Subcutaneous abdominal adipose tissue (tissue), 5 donors: ENCODE results near the gene XCL2.

Source experiments
- H3K27ac ChIP-seq: one replicate; pipeline ENCODE4 v1.7.0; 2013; ENCODE audit warnings: low read depth, mild to moderate bottlenecking, inconsistent platforms, low read length, moderate library complexity
- H3K27me3 ChIP-seq, 5 donors: one replicate each; pipeline ENCODE4 v1.7.0; 2013; ENCODE audit warnings: low read length in 5 of 5, inconsistent platforms in 1 of 5; ENCODE audit not compliant: control insufficient read depth in 5 of 5, insufficient read depth in 4 of 5
- H3K36me3 ChIP-seq, 5 donors: one replicate each; pipeline ENCODE4 v1.7.0; 2013; ENCODE audit warnings: low read length in 5 of 5; ENCODE audit not compliant: control insufficient read depth in 5 of 5, insufficient read depth in 5 of 5
- H3K4me1 ChIP-seq, 5 donors: one replicate each; pipeline ENCODE4 v1.7.0; 2013; ENCODE audit warnings: low read length in 5 of 5, mild to moderate bottlenecking in 3 of 5, moderate library complexity in 1 of 5; ENCODE audit not compliant: control insufficient read depth in 5 of 5, insufficient read depth in 5 of 5
- H3K4me3 ChIP-seq, 5 donors: one replicate each; pipeline ENCODE4 v1.7.0; 2013; ENCODE audit warnings: low read length in 5 of 5, low read depth in 1 of 5
- H3K9ac ChIP-seq, 5 donors: one replicate each; pipeline ENCODE4 v1.7.0; 2013; ENCODE audit warnings: low read length in 5 of 5, mild to moderate bottlenecking in 4 of 5, moderate library complexity in 3 of 5
- H3K9me3 ChIP-seq, 5 donors: one replicate each; pipeline ENCODE4 v1.7.0; 2013; ENCODE audit warnings: low read length in 5 of 5; ENCODE audit not compliant: control insufficient read depth in 5 of 5
- donor health status: healthy.
- donor health status: healthy.
- donor health status: healthy.
- donor health status: healthy.
- donor health status: healthy.

XCL2 gene

GRCh38 chr1:168518813-168519212, 25.0 kb downstream of the XCL2 start:
- Histone ChIP-seq H3K9ac (no peak overlapping the region), H3K27me3 (no peaks in the 10 kb centered on the region), H3K36me3 (no peaks in the 10 kb centered on the region), H3K9me3 (peaks cover 0 to 9% (median 0%) of the 10 kb centered on the region in 5 donors), H3K4me3 (no peak overlapping the region), H3K4me1 (peaks cover 0 to 4% (median 0%) of the 10 kb centered on the region in 5 donors), H3K27ac (no peak overlapping the region)

DNA sequence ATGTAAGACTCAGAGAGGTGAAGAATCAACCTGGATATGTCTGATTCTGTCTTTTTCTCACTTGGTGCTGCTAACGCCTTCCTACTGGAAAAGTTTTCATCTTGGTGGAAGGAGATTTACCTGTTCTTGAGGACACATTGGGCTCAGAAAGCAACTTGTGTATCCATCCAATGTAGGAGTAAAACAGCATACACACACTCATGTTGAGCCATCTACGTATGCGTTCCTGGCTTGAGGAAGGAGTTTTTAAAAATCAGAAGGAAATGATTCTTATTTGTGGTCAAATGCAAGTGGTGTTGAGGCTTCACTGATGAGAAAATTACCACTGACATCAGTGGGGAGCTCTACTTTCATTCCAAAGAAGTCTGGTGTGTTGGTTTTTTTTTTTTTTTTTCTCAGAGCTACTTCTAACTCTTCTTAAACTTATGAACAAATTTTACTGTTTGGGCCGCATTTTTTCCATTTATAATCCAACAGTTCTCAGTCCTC, 25.6 kb downstream of the XCL2 start:
- Histone ChIP-seq H3K27ac (no peak overlapping the region), H3K4me1 (peaks cover 0 to 4% (median 0%) of the 10 kb centered on the region in 5 donors), H3K4me3 (no peak overlapping the region), H3K27me3 (no peaks in the 10 kb centered on the region), H3K9ac (no peak overlapping the region), H3K9me3 (peaks cover 0 to 9% (median 0%) of the 10 kb centered on the region in 5 donors), H3K36me3 (no peaks in the 10 kb centered on the region)

DNA sequence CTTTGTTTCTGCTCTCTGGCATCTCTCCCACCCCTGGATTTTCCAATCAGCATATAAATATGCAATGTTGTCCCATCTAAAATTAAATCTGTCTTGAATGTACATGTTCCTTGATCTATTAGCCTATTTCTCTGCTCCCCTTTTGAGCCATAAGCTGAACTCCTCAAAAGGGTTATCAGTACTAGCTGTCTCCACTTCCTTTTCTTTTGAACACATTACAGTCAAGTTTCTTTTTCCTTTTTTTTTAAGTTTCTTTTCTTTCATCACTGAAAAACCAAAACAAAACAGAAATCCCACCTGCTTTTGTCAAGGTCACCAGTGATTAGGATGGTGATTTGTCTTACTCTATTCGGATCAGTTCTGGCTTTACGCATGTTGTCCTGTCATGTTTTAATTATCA, 29.3 kb downstream of the XCL2 start:
- no peaks in the 10 kb centered on the region for H3K9me3 ChIP-seq
- H3K27me3 ChIP-seq: no peaks in the 10 kb centered on the region
- no peak overlapping the region for H3K27ac ChIP-seq
- peaks cover 0 to 4% (median 0%) of the 10 kb centered on the region in 5 donors for H3K4me1 ChIP-seq
- H3K4me3 ChIP-seq: no peak overlapping the region
- no peak overlapping the region for H3K9ac ChIP-seq
- no peaks in the 10 kb centered on the region for H3K36me3 ChIP-seq

DNA sequence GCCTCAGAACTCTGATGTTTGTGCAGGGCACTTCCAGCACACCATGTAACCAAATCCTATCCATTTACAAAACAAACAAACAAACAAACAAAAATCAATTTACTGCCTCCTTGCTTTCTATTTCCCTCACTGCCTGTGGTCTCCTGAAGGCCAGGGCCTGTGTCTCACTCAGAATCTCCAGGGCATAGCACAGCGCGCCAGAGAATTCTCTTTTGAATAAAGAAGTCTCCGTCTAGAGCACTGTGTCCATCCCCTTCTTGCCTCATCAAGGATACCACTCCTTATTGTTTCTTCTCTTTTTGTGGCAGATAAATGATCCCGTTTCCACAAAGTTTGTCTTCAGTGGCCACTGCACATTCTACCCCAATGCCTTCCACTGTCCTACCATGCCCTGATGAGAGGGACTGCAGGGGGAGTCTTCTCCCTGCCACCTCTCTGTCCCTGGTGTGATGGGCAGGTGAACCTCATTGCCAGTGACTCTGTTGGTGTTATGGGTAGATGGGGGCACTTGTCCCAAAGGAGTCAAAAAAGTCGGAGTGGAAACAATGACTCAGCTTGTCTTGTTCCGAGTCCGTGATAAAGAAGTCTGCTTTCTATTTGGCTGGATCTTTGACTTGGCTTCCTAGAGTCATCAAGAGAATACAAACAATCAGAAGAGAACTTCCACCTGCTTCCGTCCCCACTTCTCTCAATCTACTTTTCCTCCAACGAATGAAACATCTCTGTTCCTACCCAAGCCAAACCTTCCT, 30.0 kb downstream of the XCL2 start:
- Histone ChIP-seq H3K27ac (no peak overlapping the region), H3K27me3 (no peaks in the 10 kb centered on the region), H3K9ac (no peak overlapping the region), H3K9me3 (no peaks in the 10 kb centered on the region), H3K4me3 (no peak overlapping the region), H3K4me1 (peaks cover 0 to 4% (median 0%) of the 10 kb centered on the region in 5 donors), H3K36me3 (no peaks in the 10 kb centered on the region)

- Histone ChIP-seq H3K36me3 (no peaks in the 10 kb centered on the region), H3K9me3 (no peaks in the 10 kb centered on the region), H3K9ac (no peak overlapping the region), H3K27me3 (no peaks in the 10 kb centered on the region), H3K4me3 (no peak overlapping the region), H3K4me1 (peaks cover 0 to 4% (median 0%) of the 10 kb centered on the region in 5 donors), H3K27ac (no peak overlapping the region)
Measured at GRCh38 chr1:168512864-168513595, 30.8 kb downstream of the XCL2 start.

DNA sequence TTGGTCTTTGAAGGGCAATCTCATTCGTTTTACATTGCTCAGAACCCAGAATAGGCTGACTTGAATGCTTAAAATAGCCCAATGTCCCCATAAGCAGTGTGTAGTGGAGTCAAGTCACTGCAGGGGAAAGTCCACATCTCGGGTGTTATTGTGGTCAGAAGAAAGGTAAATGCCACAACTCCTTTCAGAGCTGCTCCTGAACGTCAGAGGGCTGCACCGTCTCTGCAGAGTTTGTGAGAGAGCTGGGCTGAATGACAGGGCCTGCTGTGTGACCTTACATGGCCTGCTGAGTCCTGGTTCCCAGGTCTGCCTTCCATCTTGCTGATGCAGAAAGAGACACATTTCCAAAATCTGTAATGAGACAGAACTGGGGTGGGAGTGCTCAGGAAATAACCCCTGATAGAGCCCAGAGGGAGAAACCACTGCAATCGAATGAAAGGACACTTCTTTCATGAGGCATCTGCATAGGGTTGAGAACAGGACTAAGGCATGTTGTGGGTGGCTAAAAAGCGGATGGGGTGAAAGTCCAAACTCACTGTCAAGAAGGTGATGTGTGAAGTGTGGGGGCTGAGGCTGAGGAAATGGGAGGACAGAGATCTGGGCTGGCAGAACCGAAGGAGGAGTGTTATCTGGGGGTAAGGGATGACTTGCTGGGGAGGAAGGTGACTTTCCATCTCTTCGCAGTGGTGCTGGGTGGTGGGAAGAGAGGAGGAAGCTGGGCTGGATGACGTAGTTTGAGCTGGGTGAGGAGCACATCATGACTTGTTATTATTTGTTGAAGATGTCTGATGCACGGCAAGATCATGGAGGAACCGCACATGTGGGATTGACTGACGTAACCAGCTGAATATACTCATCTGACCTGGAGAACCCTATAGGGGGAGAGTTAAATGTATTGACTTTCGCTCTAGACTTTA, 33.7 kb downstream of the XCL2 start:
- H3K27ac ChIP-seq: no peak overlapping the region
- no peaks in the 10 kb centered on the region for H3K36me3 ChIP-seq
- H3K4me3 ChIP-seq: no peak overlapping the region
- no peak overlapping the region for H3K9ac ChIP-seq
- H3K4me1 ChIP-seq: peaks cover 0 to 6% (median 2%) of the 10 kb centered on the region in 5 donors
- H3K27me3 ChIP-seq: no peaks in the 10 kb centered on the region
- no peaks in the 10 kb centered on the region for H3K9me3 ChIP-seq

- H3K4me1 ChIP-seq: peaks cover 0 to 14% (median 9%) of the 10 kb centered on the region in 5 donors
- H3K4me3 ChIP-seq: no peak overlapping the region
- no peaks in the 10 kb centered on the region for H3K27me3 ChIP-seq
- no peaks in the 10 kb centered on the region for H3K9me3 ChIP-seq
- H3K9ac ChIP-seq: no peak overlapping the region
- no peaks in the 10 kb centered on the region for H3K36me3 ChIP-seq
- no peak overlapping the region for H3K27ac ChIP-seq
Measured at GRCh38 chr1:168509210-168509609, 34.6 kb downstream of the XCL2 start.

DNA sequence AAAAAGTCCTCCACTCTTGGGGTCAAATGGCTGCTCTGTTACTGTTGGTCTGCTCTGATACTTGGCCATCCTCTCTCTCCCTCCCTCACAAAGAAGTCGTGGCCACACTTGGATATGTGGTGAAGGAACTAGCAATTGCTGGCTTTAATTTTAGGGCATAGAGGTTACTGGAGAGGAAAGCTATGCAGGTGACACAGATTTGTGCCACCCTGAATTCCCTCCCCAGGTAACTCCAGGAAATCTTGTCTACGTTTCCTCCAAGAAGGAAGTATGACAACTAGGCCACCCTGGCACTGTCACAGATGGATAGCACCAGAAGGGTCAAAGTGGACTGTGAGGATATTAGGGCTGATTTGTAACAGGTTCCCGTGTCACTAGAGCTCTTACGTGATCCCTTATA, 36.0 kb downstream of the XCL2 start:
- Histone ChIP-seq H3K36me3 (no peaks in the 10 kb centered on the region), H3K9ac (no peak overlapping the region), H3K27ac (no peak overlapping the region), H3K27me3 (no peaks in the 10 kb centered on the region), H3K9me3 (no peaks in the 10 kb centered on the region), H3K4me3 (no peak overlapping the region), H3K4me1 (peaks cover 0 to 18% (median 14%) of the 10 kb centered on the region in 5 donors)

- H3K9ac ChIP-seq: no peak overlapping the region
- H3K36me3 ChIP-seq: no peaks in the 10 kb centered on the region
- H3K4me3 ChIP-seq: no peak overlapping the region
- no peaks in the 10 kb centered on the region for H3K27me3 ChIP-seq
- no peak overlapping the region for H3K27ac ChIP-seq
- peaks cover 0 to 18% (median 14%) of the 10 kb centered on the region in 5 donors for H3K4me1 ChIP-seq
- no peaks in the 10 kb centered on the region for H3K9me3 ChIP-seq
Measured at GRCh38 chr1:168507231-168507630, 36.6 kb downstream of the XCL2 start.
